Measurements from ENCODE around the gene CRYBB1.

CRYBB1 gene

DNA sequence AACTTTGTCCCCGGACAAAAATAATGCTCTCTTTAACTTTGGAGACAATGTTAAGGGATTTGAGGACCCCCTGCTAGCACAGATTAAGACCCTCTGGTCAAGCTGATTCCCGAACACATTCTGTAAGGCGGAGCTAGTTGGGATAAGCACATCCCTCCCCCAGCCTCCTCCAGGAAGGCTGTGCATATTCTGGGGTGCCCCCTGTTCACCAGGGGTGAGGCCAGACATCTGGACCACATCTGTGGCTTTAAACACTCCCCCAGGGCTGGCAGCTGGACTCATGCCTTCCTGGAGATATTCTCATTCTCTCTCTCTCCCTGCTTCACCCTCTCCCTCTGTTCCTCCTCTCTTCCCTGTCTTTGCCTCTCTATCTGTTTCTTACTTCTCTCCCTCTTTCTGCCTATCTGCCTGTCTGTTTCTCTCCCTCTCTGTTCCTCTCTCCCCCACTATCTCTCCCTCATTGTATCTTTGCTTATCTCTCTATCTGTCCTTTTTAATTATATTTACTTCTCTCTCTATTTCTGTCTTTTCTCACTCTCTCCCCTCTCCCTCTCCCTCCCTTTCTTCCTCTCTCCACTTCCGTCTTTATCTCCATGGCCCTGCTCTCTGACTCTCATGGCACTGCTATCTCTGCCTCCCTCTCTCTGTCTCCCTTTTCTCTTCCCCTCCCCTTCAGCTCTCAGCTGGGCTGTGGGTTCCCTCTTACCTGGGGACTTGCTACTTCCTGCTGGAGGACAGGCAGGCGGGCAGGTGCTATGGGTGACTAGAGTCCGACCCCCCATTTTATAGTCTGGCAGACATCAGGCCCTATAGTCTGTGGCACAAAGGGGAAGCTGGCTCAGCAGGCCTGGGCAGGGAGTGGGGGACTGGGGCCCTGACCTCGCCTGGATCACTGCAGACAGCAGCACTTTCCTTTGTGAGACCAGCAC, at the start of gene CRYBB1:
Gene CRYBB1, minus strand, starts transcription at position 757 of the 929 bp plus-strand sequence. CDS start 1,708 bp downstream, outside the sequence.
- no peak for DNase-seq (ENCODE audit: low spot score)
- peak within 1 kb of the TSS in 1 of 2 donors; percentile 58 for H3K27ac ChIP-seq
- no peak within 1 kb of the TSS for H3K4me3 ChIP-seq
- TF ChIP-seq, protein P1, sequence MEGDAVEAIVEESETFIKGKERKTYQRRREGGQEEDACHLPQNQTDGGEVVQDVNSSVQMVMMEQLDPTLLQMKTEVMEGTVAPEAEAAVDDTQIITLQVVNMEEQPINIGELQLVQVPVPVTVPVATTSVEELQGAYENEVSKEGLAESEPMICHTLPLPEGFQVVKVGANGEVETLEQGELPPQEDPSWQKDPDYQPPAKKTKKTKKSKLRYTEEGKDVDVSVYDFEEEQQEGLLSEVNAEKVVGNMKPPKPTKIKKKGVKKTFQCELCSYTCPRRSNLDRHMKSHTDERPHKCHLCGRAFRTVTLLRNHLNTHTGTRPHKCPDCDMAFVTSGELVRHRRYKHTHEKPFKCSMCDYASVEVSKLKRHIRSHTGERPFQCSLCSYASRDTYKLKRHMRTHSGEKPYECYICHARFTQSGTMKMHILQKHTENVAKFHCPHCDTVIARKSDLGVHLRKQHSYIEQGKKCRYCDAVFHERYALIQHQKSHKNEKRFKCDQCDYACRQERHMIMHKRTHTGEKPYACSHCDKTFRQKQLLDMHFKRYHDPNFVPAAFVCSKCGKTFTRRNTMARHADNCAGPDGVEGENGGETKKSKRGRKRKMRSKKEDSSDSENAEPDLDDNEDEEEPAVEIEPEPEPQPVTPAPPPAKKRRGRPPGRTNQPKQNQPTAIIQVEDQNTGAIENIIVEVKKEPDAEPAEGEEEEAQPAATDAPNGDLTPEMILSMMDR (IDR thresholded peaks at IDR 0.05), result no peak

DNA sequence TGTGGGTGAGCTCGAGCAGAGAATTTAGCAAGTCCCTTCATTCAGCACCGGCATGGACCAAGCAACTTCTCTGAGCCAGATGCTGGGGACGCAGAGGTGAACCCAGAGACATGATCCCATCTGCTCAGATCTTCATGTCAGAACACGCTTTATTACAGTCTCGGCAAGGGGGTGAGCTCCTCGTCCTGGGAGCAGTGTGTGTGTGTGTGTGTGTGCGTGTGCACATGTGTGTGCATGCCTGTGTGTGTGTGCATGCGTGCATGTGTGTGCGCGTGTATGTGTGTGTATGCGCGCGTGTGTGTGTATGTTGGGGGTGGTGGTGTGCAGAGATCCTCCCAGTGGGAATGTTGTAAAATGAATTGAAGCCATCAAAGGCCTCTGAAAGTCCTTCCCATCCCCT, 49.3 kb upstream of the CRYBB1 start:
- DNase-seq (ENCODE audit: low spot score), result no peak
- Histone ChIP-seq H3K4me3 (no peak overlapping the region), H3K27ac (no peak overlapping the region)
- TF ChIP-seq, protein P1 (IDR thresholded peaks at IDR 0.05), result no peak

DNA sequence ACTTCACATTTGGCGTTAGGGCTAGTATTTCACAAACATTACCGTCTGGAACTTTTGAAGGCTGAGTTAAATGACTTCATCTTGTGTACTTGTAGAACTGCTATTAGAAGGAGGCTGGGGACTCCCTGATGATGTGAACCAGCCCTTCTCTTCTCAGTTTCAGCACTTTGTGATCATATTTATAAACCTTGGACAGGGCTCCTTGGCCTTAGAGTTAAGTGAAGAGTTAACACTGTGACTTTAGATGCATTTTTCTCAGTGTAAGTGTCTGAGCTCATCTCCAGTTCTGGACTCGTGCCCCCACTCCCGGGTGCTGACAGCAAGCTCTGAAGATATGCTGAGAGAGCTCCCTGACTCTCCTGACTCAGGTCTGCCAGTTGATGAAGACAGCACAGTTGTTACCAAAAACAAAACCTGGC, 48.0 kb upstream of the CRYBB1 start:
- DNase-seq (ENCODE audit: low spot score), result no peak
- TF ChIP-seq, protein P1 (IDR thresholded peaks at IDR 0.05), result no peak
- Histone ChIP-seq H3K4me3 (no peak overlapping the region), H3K27ac (no peak overlapping the region)

DNA sequence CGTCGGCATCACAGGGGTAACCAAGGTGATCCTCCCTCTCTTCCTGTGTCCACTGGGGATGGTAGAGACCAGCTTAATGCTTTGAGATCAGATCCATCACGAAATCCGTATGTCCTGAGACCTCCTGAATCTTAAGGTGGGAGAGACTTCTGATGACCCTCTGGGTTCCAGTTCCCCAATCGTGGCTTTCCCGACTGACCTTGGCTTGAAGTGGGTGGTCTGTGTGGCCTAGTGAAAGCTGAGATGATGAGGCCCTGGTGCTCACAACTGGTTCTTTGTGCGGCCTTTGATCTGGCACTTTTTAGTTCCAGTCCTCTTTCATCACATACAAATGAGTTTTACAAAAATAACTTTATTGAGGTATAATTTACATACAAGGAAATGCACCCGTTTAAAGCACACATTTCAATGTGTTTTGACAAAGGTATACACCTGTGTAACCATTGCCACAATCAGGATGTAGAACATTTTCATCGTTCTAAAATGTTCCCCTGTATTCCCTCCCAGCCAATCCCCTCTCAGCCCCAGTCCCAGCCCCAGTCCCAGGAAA, 45.6 kb upstream of the CRYBB1 start:
- H3K4me3 ChIP-seq, result no peak overlapping the region
- TF ChIP-seq, protein P1 (IDR thresholded peaks at IDR 0.05), result no peak
- no peak for DNase-seq (ENCODE audit: low spot score)
- H3K27ac ChIP-seq, result no peak overlapping the region

DNA sequence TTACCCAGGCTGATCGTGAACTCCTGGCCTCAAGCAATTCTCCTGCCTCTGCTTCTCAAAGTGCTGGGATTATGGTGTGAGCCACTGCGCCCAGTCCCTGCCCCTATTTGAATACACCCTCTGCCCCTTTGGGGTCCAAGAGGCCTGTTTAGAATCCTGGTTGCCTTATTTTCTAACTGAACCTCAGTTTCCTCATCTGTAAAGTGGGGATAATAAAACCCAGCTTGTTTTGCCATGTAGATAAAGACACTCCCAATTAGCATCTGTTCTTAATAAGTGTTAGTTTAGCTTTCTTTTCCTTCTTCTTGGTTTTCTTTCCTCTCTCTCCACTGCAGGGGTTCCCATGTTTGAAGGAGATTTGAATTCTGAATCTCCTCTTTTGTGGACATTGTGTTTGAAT, 44.3 kb upstream of the CRYBB1 start:
- DNase-seq (ENCODE audit: low spot score), result no peak
- TF ChIP-seq, protein P1 (IDR thresholded peaks at IDR 0.05), result no peak

DNA sequence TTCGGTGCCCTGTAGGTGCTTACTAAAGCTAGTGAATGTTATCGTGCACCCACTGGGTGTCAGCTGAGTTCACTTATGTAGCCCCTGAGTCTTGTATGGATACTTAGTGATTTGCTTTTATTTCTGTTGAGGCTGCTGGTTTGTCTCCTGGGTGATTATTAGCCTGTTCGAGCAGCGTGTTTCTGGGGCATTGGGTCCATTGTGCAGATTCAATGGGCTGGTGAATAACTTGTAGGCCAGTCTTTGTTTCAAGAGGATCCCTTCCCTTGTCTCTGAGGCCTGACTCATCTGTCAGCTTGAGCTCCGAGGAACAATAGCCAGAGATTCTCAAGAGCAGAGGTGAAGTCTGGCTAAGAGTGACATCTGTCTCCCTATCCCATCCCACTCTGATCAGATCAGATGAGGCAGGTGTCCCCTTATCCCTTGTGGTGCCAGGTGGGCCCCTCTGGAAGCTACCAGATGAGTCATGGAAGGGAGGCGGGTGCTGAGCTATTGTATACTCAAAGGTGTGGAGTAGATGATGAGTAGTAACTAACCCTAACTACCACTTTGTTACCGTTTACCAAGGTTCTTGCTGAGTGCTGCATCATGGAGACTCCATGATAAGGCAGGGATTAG, 43.2 kb upstream of the CRYBB1 start:
- DNase-seq (ENCODE audit: low spot score), result no peak
- TF ChIP-seq, protein P1 (IDR thresholded peaks at IDR 0.05), result no peak
- no peak overlapping the region for H3K4me3 ChIP-seq
- H3K27ac ChIP-seq, result no peak overlapping the region

More for the DNA sequence above, 44.3 kb upstream of the CRYBB1 start:
- no peak overlapping the region for H3K4me3 ChIP-seq
- no peak overlapping the region for H3K27ac ChIP-seq
